IMR-90 (cell line): ENCODE measurements around the gene CCNE1. TPM values are rescaled to one million over a fixed set of nuclear protein-coding genes. Genes with fewer than 3 reads are reported as not detected.

ENCODE experiments used
- ATAC-seq: fragments of 200-7000 bp; cut with Tn5 transposase; 2 replicates; pipeline ENCODE4 v1.9.1; 2020; ENCODE audit warnings: low read depth, mild to moderate bottlenecking, moderate library complexity
- BruUV-seq: library from RNA; stranded (reverse); fragments of 400-500 nt; replicated peaks from 2 replicates; lab custom pipeline; 2021; lab: Mats Ljungman, UMichigan
- CTCF ChIA-PET: fragments of 300-600 bp; formaldehyde crosslinking; extraction: SDS; loops from one replicate; lab custom pipeline; 2021; ENCODE audit warnings: antibody characterized with exemption; lab: Yijun Ruan, JAX
- POLR2A ChIA-PET: fragments of 300-600 bp; sonication (Branson Sonifier 250); formaldehyde crosslinking; loops from one replicate; lab custom pipeline; 2022; ENCODE audit warnings: antibody characterized with exemption; ENCODE audit not compliant: unreplicated experiment; lab: Charles Lee
- DNase-seq: peaks from one replicate; pipeline ENCODE4 v3.0.0; 2013
- H2AFZ ChIP-seq: replicated peaks from 2 replicates; pipeline ENCODE3; 2013; ENCODE audit warnings: low read length, mild to moderate bottlenecking; ENCODE audit not compliant: poor library complexity
- H2AK5ac ChIP-seq: 2 replicates; pipeline ENCODE4 v1.6.1; 2013; ENCODE audit warnings: low read depth, low read length, inconsistent platforms
- H2AK9ac ChIP-seq: replicated peaks from 2 replicates; pipeline ENCODE3; 2013; ENCODE audit warnings: mild to moderate bottlenecking, low read depth, low read length, moderate library complexity; ENCODE audit not compliant: poor library complexity
- H2BK120ac ChIP-seq: 2 replicates; pipeline ENCODE4 v1.6.1; 2013; ENCODE audit warnings: low read depth, low read length, inconsistent platforms
- H2BK15ac ChIP-seq: 3 replicates; pipeline ENCODE4 v1.6.1; 2013; ENCODE audit warnings: low read depth, low read length, inconsistent platforms
- H2BK20ac ChIP-seq: 2 replicates; pipeline ENCODE4 v1.6.1; 2013; ENCODE audit warnings: low read depth, mild to moderate bottlenecking, inconsistent platforms, low read length, moderate library complexity
- H2BK5ac ChIP-seq: 2 replicates; pipeline ENCODE4 v1.6.1; 2013; ENCODE audit warnings: mild to moderate bottlenecking, low read depth, low read length, inconsistent platforms; ENCODE audit not compliant: poor library complexity, severe bottlenecking
- H3K14ac ChIP-seq: replicated peaks from 2 replicates; pipeline ENCODE4 v1.6.1; 2013; ENCODE audit warnings: low read depth, low read length, inconsistent platforms
- H3K18ac ChIP-seq: 2 replicates; pipeline ENCODE4 v1.6.1; 2013; ENCODE audit warnings: low read depth, low read length, control low read depth
- H3K23ac ChIP-seq: 2 replicates; pipeline ENCODE4 v1.6.1; 2013; ENCODE audit warnings: low read depth, low read length, inconsistent platforms
- H3K27ac ChIP-seq: 2 replicates; pipeline ENCODE4 v1.5.1; 2013; ENCODE audit warnings: mild to moderate bottlenecking, control low read depth, low read length; ENCODE audit not compliant: insufficient read depth
- H3K27me3 ChIP-seq: 2 replicates; pipeline ENCODE4 v1.6.1; 2013; ENCODE audit warnings: low read length; ENCODE audit not compliant: control insufficient read depth, insufficient read depth
- H3K36me3 ChIP-seq: 2 replicates; pipeline ENCODE4 v1.6.1; 2013; ENCODE audit warnings: low read length, mixed read lengths; ENCODE audit not compliant: control insufficient read depth, insufficient read depth
- H3K4ac ChIP-seq: 2 replicates; pipeline ENCODE4 v1.6.1; 2013; ENCODE audit warnings: low read depth, low read length, inconsistent platforms
- H3K4me1 ChIP-seq: 2 replicates; pipeline ENCODE4 v1.6.1; 2013; ENCODE audit warnings: low read length, mixed read lengths; ENCODE audit not compliant: control insufficient read depth, insufficient read depth
- H3K4me2 ChIP-seq: 2 replicates; pipeline ENCODE4 v1.6.1; 2013; ENCODE audit warnings: low read depth, mild to moderate bottlenecking, control low read depth, low read length, moderate library complexity
- H3K4me3 ChIP-seq: 2 replicates; pipeline ENCODE4 v1.5.1; 2013; ENCODE audit warnings: low read depth, mild to moderate bottlenecking, control low read depth, low read length, moderate library complexity; ENCODE audit not compliant: insufficient read depth
- H3K56ac ChIP-seq: 2 replicates; pipeline ENCODE4 v1.6.1; 2013; ENCODE audit warnings: low read length, inconsistent platforms; ENCODE audit not compliant: insufficient read depth; ENCODE audit errors: extremely low read depth
- H3K79me1 ChIP-seq, 2 experiments: 2 replicates each; pipeline ENCODE4 v1.6.1; 2013; ENCODE audit warnings: low read length in 2 of 2, inconsistent platforms in 1 of 2, low read depth in 1 of 2
- H3K9ac ChIP-seq: 2 replicates; pipeline ENCODE4 v1.6.1; 2013; ENCODE audit warnings: low read depth, low read length, control low read depth
- H3K9me1 ChIP-seq: 2 replicates; pipeline ENCODE4 v1.6.1; 2013; ENCODE audit warnings: low read length, inconsistent platforms; ENCODE audit not compliant: insufficient read depth
- H3K9me3 ChIP-seq: 2 replicates; pipeline ENCODE4 v1.6.1; 2013; ENCODE audit warnings: low read length; ENCODE audit not compliant: control insufficient read depth, insufficient read depth
- H4K20me1 ChIP-seq: 2 replicates; pipeline ENCODE4 v1.6.1; 2013; ENCODE audit warnings: low read length, inconsistent platforms; ENCODE audit not compliant: insufficient read depth
- H4K5ac ChIP-seq: 2 replicates; pipeline ENCODE4 v1.6.1; 2013; ENCODE audit warnings: mild to moderate bottlenecking, low read depth, low read length, control low read depth
- H4K8ac ChIP-seq, 2 experiments: 2 replicates each; pipeline ENCODE4 v1.6.1; 2013; ENCODE audit warnings: low read depth in 2 of 2, low read length in 2 of 2, control low read depth in 1 of 2, inconsistent platforms in 1 of 2
- H4K91ac ChIP-seq: 2 replicates; pipeline ENCODE4 v1.6.1; 2013; ENCODE audit warnings: low read depth, low read length, inconsistent platforms; ENCODE audit not compliant: insufficient read depth
- CTCF ChIP-seq: conservative IDR thresholded peaks from 2 replicates; pipeline ENCODE4 v1.5.1; 2012; ENCODE audit warnings: mild to moderate bottlenecking, low read depth, low read length, improper control_type of control experiment
- MXI1 ChIP-seq: IDR thresholded peaks from 2 replicates; pipeline ENCODE4 v1.6.1; 2012; ENCODE audit warnings: low read depth, mild to moderate bottlenecking, low read length, moderate library complexity, borderline replicate concordance
- WGBS, 2 experiments: methylation state at CpG; one replicate each; pipeline versions ENCODE4 v1.1.5 to v1.1.7; 2013; ENCODE audit warnings: missing lambda C conversion rate in 2 of 2; ENCODE audit not compliant: insufficient read length in 1 of 2; ENCODE audit errors: extremely low coverage in 2 of 2; 5-methylcytosine and 5-hydroxymethylcytosine counted together
- dilution Hi-C: fragments of 300-500 bp; cut with HindIII; formaldehyde crosslinking; loops from one replicate; pipeline ENCODE4 v1.14.3; 2018; ENCODE audit warnings: low sequenced_read_pairs; ENCODE audit not compliant: unreplicated experiment
- in situ Hi-C: fragments of 300-500 bp; cut with MboI; formaldehyde crosslinking; loops from 3 replicates; pipeline ENCODE4 v1.14.3; 2019; ENCODE audit warnings: low sequenced_read_pairs, inconsistent platforms, mixed read lengths
- intact Hi-C: fragments of 100-400 bp; cut with micrococcal nuclease; formaldehyde crosslinking; loops from 2 replicates; pipeline ENCODE4 v1.10.0; 2022
- polyA plus RNA-seq, 3 experiments: library from polyadenylated mRNA; depleted of rRNA; stranded (reverse); fragments of >200 nt; gene quantifications; 2 replicates each; pipeline ENCODE4 v1.2.3, GENCODE V29; 2012; ENCODE audit warnings: low replicate concordance in 1 of 3
- total RNA-seq: library from RNA; depleted of rRNA; stranded (reverse); fragments of >200 nt; gene quantifications from 2 replicates; pipeline ENCODE4 v1.2.3, GENCODE V29; 2012

CCNE1 gene
- total and polyA plus RNA-seq, 2 of the 4 experiments (the other 2 are of a cell fraction): 6.8 to 7.0 TPM

GRCh38 chr19:29785955-29786589 lies 25.7 kb upstream of the CCNE1 start:
- H3K79me1 ChIP-seq: no peaks in the 10 kb centered on the region
- BruUV-seq: no TSS peak

More at GRCh38 chr19:29785955-29786589, 25.7 kb upstream of the CCNE1 start:
- H3K4ac ChIP-seq: no peak overlapping the region
- H2BK5ac ChIP-seq: no peak overlapping the region
- H3K9me3 ChIP-seq: no peaks in the 10 kb centered on the region
- no peak overlapping the region for H2AK5ac ChIP-seq
- DNase-seq: no peak
- no peak for ATAC-seq
- H4K5ac ChIP-seq: no peak overlapping the region
- H2BK120ac ChIP-seq: no peak overlapping the region
- H4K91ac ChIP-seq: no peak overlapping the region
- no peaks in the 10 kb centered on the region for H3K4me1 ChIP-seq
- no peak overlapping the region for H2BK15ac ChIP-seq
- H3K14ac ChIP-seq: no peak overlapping the region
- H3K23ac ChIP-seq: no peak overlapping the region
- in situ Hi-C loops (no loop called here), dilution Hi-C loops (no loop called here), intact Hi-C loops (no loop called here)
- 52% methylated on average over 3 of the region's 5 CpGs; no CpG with 5 or more reads in 1 of the 2 experiments for WGBS, 2 experiments
- no peaks in the 10 kb centered on the region for H3K36me3 ChIP-seq
- H3K27me3 ChIP-seq: no peaks in the 10 kb centered on the region; the same call in 1 of the 2 replicates
- TF ChIP-seq MXI1: no peak
- 0 out of 2 replicates have a peak, but pooled peaks have one; percentile 11 for TF ChIP-seq CTCF
- no peaks in the 10 kb centered on the region for H4K20me1 ChIP-seq
- no peak overlapping the region for H3K4me3 ChIP-seq
- no peak overlapping the region for H2AFZ ChIP-seq
- no peak overlapping the region for H2BK20ac ChIP-seq
- H3K27ac ChIP-seq: no peak overlapping the region
- POLR2A ChIA-PET: interaction anchor here (1.0 kb wide), 1 partner anchor 10 kb away, joined by 4 read pairs; no protein-coding TSS in a partner anchor
- no peak overlapping the region for H2AK9ac ChIP-seq
- no peak overlapping the region; the same call in 1 of the 2 replicates for H3K4me2 ChIP-seq
- no peak overlapping the region for H3K18ac ChIP-seq
- no peak overlapping the region for H4K8ac ChIP-seq
- no peaks in the 10 kb centered on the region for H3K9me1 ChIP-seq
- CTCF ChIA-PET: no interaction called here
- no peak overlapping the region for H3K56ac ChIP-seq
- H3K9ac ChIP-seq: no peak overlapping the region
